Hematopoietic multipotent progenitor cell treated with erythropoietin and hydrocortisone succinate and interleukin-3 and kit ligand, for 15 days (in vitro differentiated cells): ENCODE data around the gene BARHL2.

Experiments
- DNase-seq: peaks from one replicate; pipeline ENCODE4 v3.0.0-alpha.2; 2015; ENCODE audit warnings: low spot score

Gene BARHL2

GRCh38 chr1:90724926-90725656 lies 8.0 kb upstream of the BARHL2 start:
- no peak for DNase-seq

- no peak for DNase-seq
Observed at GRCh38 chr1:90724361-90724760, 7.3 kb upstream of the BARHL2 start.

- no peak for DNase-seq
Observed at GRCh38 chr1:90723590-90724108, 6.5 kb upstream of the BARHL2 start.

DNA sequence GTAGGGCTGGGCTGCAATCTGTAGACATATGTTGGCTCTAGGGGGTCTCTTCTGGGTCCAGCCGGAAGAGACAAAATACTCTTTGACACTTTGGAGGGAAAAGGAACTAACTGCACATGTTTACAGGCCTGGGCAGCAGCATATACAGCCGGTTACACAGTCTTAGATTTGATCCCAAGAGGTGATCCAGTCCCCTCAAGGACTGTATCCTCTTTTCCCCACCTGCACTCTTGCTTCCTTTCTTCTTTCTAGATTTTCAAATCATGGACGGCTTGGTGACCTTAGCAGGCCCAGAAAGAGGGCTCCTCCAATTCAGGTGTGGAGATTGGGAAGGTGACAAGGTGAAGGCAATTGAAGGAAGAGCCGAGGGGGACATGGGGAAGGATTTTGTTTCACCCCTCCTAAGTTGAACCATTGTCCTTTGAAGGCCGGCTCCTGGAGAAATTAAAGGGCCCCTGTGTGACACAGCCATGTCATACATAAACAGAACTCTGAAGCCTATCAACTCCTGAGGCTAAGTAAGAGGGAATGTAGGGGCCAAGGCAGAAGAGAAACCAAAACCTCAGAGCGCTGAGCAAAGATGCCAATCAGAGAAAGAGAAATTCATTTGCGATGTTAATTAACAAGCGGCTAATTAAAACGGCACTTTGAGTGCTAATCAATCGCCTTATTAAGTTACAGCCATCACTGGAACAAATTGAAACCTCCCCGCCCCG lies 5.9 kb upstream of the BARHL2 start:
- no peak for DNase-seq

DNA sequence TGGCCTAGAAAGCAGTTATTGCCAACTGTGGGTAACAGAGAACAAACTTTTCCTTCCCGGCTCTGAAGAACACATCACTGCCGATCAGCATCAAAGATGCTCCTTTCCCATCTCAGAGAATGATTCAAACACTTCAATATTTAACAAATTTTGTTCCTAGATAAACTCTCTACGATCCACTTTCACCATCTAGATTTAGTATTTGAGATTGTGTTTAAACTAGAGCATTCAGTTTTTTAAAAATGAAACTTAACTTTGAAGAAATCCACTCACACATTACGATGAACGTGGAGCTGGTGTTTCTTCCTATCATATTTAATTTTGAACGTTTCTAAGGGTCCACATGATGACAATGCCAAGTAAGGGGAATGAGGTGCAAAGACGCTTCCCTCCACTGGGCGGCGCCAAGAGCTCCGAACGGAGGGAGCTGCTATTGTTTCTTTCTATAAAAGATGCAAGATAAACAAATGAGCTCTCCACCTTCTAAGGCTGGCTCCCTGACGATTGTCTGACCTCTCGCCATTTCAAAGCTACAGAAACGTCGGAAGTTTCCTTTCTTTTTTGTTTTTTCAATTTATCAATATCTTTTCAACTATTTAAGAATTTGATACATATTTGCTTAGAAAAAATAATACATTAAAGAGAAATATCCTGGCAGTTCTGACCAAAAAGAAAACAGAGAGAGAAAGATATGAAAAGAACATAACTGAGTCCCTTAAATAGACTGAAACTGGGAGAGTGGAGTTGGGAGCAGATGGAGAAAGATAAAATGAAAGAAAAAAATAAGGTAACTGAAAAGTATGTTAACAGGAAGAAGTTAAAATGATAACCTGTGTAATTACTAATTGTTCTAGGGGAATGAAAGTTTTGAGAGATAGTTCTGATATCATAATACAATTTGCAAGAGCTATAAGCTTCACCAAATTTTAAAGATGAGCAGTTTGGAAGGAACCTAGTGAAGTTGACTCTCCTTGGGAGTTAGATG lies 4.4 kb upstream of the BARHL2 start:
- DNase-seq, result peak; percentile 35

- no peak for DNase-seq
Observed at GRCh38 chr1:90720145-90720636, 3.1 kb upstream of the BARHL2 start.

DNA sequence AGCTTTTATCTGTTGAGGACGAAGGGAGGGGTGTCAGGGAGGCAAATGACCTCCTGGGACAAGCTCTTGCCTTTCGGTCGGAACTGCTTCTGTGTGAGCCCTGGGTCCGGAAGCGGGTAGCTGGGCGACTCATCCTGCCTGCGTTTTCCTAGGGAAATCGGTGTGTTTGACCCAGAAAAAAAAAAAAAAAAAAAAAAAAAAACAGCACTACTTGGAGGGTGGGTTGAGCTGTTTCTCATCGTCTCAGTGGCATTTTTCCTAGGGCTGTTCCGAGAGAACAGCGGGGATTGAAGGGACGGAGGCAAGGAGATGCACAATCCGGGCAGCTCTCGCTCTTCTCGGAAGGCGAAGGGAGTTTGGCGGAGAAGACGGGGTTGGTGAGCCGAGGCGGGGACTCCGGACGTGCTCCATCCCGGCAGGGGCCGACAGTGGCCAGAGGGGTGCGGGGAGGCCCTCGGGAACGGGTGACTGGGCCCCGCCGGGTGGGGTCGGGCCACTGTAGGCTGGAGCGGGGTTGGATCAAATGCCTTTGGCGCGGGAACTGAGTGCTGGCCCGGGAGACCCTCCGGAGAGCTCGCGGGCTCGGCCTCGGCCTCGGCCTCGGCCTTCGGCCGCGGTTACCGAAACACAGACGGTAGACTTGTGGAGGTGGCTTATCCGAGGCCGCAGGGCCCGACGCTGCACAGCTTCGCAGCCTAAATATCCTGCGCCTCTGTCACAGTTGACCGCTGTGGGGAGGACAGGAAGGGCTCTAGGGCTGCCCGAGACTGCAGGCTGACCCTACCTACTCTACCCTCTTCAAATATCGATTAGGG lies 2.4 kb upstream of the BARHL2 start:
- DNase-seq, result no peak

- DNase-seq, result no peak
Observed at GRCh38 chr1:90718411-90719329, 1.6 kb upstream of the BARHL2 start.

GRCh38 chr1:90717665-90718410 lies 736 bp upstream of the BARHL2 start:
- no peak for DNase-seq

GRCh38 chr1:90717356-90717664 lies 208 bp upstream of the BARHL2 start:
- no peak for DNase-seq

DNA sequence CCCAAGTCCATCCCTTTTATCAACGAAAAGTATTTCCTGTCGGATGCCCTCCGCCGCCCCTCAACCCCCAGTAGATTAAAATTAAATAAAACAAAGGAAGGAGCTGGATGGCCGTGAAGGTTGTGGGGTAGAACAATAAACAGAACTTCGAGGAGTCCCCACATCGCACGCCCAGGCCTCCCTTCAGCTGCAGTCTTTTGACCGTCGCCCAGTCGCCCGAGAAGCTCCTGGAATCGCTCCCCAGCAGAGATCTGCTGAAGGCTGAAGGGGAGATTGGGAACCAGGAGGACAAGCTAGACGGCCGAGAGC lies 905 bp downstream of the BARHL2 start:
- DNase-seq, result no peak

- no peak for DNase-seq
Observed at GRCh38 chr1:90715309-90715708, 1.8 kb downstream of the BARHL2 start.

GRCh38 chr1:90714521-90714951 lies 2.6 kb downstream of the BARHL2 start:
- no peak for DNase-seq

- no peak for DNase-seq
Observed at GRCh38 chr1:90713741-90714509, 3.2 kb downstream of the BARHL2 start.

DNA sequence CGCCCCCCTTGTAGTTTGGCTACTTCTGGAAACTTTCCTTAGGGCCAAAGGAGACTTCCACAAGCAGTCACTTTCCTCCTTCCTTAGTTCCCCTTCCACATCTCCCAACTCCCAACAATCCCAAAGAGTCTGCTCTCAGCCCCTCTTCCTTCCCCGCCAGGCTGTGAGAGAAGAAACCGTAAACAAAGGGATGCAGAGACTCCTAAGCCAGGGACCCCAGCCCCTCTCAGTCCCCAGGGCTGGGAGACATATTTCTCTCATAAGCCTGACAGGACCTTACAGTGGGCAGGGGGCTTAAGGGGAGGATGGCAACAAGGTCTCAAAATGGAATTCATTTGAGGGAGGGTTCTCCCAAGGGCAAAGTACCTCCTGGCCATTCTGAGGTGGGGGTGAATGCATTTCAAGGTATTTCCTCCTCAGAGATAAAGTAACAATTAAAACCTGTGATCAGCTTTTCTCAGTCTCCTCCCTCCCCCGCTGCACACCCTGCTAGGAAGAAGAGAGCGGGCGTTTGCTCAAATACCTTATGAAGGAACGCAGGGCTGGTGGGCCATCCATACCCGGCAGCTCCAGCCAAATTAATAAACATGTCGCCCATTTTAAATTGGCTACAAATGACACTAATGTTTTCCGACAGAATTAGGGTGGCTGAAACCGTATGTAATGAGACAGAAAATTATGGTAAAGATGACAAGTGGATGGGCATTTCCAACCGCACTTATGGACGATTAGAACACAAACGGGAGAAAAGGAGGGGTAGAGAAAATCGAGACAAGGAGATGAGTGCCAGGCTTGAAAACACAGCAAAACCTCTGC lies 4.0 kb downstream of the BARHL2 start:
- DNase-seq, result no peak

DNA sequence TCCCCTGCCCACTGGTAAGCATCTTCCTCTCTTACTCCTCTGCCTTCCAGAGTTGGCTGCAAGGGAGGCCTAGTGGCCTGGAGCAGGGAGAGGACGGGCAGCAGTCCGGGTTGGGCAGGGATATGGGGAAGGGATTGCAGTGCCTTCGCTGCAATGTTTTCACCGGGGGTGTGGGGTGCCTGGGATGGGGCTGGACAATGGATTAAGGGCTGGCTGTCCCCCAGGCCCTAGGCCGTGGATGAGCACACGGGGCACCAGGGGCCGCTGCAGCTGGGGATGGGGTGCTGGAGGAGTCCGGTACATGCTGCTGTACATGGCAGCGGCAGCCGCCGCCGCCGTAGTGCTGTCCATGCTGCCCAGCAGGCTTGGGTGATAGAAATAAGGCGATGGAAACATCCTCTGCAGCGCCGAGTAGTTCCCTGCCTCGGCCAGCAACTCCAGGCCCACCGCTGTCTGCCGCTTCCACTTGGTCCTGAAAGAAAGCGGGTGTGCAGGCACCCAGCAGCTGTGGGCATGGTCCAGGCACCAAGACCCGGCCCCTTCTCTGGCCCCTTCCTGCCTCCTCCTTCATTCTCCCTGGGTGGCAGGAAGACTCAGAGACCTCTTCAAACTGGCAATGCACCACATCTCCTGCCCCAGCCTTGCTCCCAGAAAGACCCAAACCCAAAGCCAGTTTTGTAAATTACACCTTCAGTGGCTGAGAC lies 4.8 kb downstream of the BARHL2 start:
- no peak for DNase-seq

DNA sequence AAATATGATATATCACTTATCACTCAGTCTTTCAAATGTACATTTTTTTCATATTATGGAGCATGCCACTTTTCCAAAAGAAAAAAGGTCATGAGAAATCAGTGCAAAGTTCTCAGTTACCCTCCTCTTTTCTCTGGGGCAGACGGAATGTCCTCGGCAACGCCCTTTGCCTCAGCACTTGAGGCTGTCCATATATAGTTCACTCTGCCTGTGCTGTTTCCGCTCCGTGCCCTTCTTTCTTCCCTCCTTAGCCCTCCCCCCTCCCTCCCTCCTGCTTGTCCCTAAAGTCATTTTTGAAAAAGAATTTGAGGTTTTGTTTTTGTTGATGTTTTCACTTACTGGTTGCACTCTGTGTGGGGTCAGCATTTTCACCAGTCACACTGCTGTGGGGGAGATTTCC lies 5.4 kb downstream of the BARHL2 start:
- DNase-seq, result no peak
